HL-60 (cell line): Measurements from ENCODE around the gene SLC36A4.

Experiments used
- DNase-seq, 2 experiments: peaks; one replicate each; pipeline ENCODE4 v3.0.0-alpha.2; 2010 to 2020; ENCODE audit warnings: low read depth in 1 of 2, low spot score in 1 of 2
- H3K27ac ChIP-seq: fragments of 250-450 bp; sonication (Bioruptor Pico); replicated peaks from 2 replicates; pipeline ENCODE4 v1.5.1; 2020; ENCODE audit warnings: mild to moderate bottlenecking, moderate library complexity
- H3K27me3 ChIP-seq: fragments of 250-450 bp; sonication (Bioruptor Pico); 2 replicates; pipeline ENCODE4 v1.5.1; 2021; ENCODE audit warnings: mild to moderate bottlenecking, moderate library complexity; ENCODE audit not compliant: insufficient read depth, poor library complexity, severe bottlenecking
- H3K4me3 ChIP-seq: replicated peaks from 2 replicates; pipeline ENCODE4 v1.5.1; 2011; ENCODE audit warnings: mild to moderate bottlenecking, control low read depth, low read length; ENCODE audit not compliant: insufficient read depth
- CTCF ChIP-seq: IDR thresholded peaks from one replicate; pipeline ENCODE4 v1.5.1; 2011; ENCODE audit warnings: low read length, control low read depth, inconsistent platforms; ENCODE audit not compliant: insufficient read depth
- GABPA ChIP-seq: IDR thresholded peaks from 2 replicates; pipeline ENCODE4 v1.6.1; 2012; ENCODE audit warnings: low read depth
- POLR2AphosphoS5 ChIP-seq: IDR thresholded peaks from 2 replicates; pipeline ENCODE4 v1.6.1; 2012; ENCODE audit warnings: low read depth
- REST ChIP-seq: IDR thresholded peaks from 2 replicates; pipeline ENCODE4 v1.6.1; 2012; ENCODE audit warnings: low read depth; ENCODE audit not compliant: insufficient replicate concordance
- SPI1 ChIP-seq: IDR thresholded peaks from 2 replicates; pipeline ENCODE4 v1.6.1; 2012; ENCODE audit warnings: low read depth, mild to moderate bottlenecking, borderline replicate concordance

Gene SLC36A4

GRCh38 chr11:93166194-93166593 lies 31.6 kb downstream of the SLC36A4 start:
- DNase-seq, result no peak
- TF ChIP-seq GABPA, result no peak
- TF ChIP-seq SPI1, result no peak
- no peak for TF ChIP-seq REST
- no peak for TF ChIP-seq CTCF
- TF ChIP-seq POLR2AphosphoS5, result no peak
- Histone ChIP-seq H3K4me3 (no peak overlapping the region), H3K27ac (no peak overlapping the region), H3K27me3 (no peaks in the 10 kb centered on the region)

GRCh38 chr11:93160808-93161207 lies 37.0 kb downstream of the SLC36A4 start:
- no peaks in the 10 kb centered on the region for H3K27me3 ChIP-seq
- no peak for DNase-seq
- no peak overlapping the region for H3K27ac ChIP-seq
- no peak overlapping the region for H3K4me3 ChIP-seq
- TF ChIP-seq POLR2AphosphoS5 (no peak), GABPA (no peak), SPI1 (no peak), REST (no peak), CTCF (no peak)

GRCh38 chr11:93160156-93160555 lies 37.6 kb downstream of the SLC36A4 start:
- no peak for TF ChIP-seq POLR2AphosphoS5
- no peak for TF ChIP-seq REST
- TF ChIP-seq CTCF, result no peak
- TF ChIP-seq SPI1, result no peak
- no peak for TF ChIP-seq GABPA
- no peak overlapping the region for H3K27ac ChIP-seq
- no peaks in the 10 kb centered on the region for H3K27me3 ChIP-seq
- no peak overlapping the region for H3K4me3 ChIP-seq
- DNase-seq, result no peak
